ELR (cell line): ENCODE results near the gene CIAO3.
A peak's percentile ranks its signal among the peaks of the same experiment; 100 is the strongest.

Experiments
- DNase-seq: peaks from one replicate; pipeline ENCODE4 v3.0.0-alpha.2; 2015; ENCODE audit warnings: low read depth

CIAO3 gene

DNA sequence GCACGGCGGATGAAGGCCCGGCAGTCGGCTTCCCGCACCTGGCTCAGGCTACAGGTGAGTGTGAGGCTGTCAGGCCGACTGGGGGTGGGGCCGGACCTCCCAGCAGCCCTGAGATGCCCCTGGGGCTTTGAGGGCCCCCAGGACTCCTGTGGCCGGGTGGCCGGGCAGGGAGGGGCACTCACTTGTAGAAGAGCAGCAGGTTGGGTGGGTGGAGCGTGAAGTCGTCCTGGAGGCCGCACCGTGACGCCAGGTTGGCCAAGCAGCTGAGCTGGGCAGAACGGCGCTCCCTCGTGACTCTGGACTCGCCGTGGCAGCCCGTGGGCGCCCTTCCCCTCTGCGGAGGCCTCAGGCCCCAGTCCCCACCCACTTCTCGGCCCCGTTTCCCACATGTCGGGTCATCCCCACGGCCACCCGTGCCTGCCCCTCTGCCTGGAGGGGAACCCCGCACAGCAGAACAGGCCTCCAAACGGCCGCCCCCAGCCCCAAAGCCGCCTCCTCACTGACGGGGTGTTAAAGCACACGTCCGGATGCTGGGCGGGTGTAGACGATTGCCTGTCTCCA is 34.5 kb upstream of the CIAO3 start:
- no peak for DNase-seq

DNA sequence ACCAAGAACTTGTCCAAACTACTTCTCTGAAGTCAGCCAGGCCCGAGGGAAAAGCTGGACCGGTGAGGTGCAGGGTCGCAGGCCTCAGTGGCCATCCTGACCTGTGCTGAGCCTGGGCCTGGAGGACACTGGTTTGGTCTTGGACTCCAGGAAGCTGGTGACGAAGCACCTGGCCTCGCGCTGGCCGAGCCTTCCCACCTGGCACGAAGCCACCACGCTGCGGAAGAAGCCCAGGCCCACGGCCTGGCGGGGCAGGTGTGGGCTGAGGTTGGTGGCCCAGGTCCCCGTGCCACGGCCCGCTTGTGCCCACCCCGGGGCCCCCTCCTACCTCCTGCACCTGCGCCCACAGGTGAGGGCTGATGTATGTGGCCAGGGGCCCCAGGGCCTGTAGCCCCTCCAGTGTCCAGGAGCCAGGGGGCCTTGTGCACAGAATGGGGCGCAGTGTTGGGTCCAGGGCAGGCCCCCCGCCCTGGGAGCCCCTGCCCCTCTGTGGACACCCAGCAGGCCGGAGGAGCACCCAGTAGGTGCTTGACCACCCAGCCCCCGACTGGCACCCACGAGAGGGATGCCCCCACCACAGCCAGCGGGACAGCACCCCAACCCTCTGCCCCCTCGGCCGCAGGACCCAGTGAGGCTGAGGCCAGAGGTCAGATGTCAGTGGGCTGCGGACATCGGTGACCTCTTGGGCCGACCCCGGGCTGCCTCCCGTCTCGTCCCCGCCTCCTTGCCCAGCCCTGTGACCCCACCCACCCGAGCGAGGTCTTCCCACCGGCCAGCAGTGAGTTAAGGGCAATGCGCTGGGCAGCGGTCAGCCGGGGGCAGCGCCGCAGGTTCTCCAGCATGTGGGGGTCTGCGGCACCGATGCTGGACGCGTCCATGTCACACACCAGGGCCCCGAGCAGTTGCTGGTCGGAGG is 33.5 kb upstream of the CIAO3 start:
- no peak for DNase-seq

DNA sequence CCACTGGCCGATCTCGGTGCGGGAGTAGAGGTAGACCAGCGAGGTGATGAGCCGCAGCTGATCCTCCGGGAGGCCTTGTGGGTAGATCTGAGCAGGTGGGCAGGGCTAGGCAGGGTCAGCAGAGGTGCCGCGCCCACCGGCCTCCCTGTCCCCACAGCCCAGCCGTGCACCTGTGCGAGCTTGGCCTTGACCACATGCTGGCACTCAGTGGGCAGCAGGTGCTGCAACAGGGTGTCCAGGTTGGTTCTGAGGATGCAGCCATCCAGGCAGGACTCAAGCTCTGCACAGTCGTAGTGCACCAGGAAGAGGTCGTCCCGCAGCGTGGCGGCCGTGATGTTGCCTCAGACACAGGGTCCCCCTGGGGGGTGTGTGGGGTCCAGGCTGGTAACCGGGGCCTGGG is 32.2 kb upstream of the CIAO3 start:
- DNase-seq = no peak

DNA sequence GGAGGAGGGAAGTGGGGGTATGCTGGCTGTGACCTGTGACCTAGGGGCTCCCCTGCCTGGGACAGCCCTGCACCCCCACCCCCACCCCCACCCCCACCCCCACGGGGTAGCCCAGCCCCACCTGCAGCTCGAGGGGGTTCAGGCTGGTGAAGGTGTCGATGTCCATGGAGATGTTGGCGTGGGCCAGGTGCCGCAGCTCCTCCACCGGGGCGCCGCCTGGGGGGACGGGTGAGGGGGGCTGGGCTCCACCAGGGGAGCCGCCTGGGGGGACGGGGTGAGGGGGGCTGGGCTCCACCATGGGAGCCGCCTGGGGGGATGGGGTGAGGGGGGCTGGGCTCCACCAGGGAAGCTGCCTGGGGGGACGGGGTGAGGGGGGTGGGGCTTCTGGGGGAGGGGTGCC is 29.6 kb upstream of the CIAO3 start:
- no peak for DNase-seq

DNA sequence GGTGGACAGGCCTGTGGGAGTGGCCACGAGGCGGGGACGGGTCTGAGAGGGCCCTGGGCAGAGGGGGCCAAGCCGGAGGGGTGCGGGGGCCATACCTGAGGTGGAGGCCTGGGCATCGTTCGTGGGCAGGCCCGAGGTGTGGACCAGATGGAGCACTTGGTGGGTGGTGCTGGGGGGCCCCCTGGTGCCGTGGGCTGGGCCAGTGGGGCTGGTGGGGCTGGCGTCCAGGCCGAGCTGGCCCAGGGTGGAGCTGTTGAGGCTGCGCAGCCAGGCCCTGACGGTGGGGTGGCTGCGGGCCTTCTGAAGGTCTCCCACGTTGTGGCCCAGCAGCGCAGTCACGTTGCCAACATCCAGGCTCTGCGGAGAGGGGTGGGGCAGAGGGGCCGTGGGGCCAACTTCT is 29.1 kb upstream of the CIAO3 start:
- DNase-seq = no peak

DNA sequence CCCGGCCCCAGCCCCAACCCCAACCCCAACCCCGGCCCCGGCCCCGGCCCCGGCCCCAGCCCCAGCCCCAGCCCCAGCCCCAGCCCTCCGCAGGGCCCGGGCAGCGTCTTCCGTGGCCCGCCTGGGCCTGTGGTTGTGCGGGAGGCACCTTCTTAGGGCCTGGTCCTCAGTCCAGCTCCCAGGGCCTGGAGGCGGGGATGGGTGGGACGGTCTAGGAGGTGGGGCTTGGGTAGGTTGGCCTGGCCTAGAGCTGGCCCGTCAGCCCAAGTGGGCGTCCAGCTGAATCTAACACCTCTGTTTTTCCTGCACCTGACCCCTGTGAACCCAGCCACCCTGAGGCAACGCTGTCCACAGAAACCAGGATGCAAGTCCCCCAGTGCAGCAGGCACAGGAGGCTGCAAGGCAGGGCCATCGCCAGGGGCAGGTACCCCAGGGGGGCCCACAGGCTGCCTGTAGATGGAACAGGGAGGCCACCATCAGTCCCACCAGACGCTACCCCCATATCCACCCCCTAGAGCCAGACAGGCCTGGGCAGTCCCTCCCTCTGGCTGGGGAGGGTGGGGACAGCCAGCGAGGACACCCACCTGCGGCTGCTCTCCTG is 28.5 kb upstream of the CIAO3 start:
- no peak for DNase-seq

DNA sequence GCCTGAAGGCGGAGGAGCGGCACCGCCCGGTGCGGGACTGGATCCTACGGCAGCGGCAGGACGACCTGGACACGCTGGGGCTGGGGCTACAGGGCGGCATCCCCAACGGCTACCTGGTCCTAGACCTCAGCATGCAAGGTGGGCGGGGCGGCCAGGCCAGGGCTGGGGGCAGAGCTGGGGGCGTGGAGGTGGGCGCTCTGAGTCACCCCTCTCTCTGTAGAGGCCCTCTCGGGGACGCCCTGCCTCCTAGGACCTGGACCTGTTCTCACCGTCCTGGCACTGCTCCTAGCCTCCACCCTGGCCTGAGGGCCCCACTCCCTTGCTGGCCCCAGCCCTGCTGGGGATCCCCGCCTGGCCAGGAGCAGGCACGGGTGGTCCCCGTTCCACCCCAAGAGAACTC is 27.6 kb upstream of the CIAO3 start:
- DNase-seq = no peak

DNA sequence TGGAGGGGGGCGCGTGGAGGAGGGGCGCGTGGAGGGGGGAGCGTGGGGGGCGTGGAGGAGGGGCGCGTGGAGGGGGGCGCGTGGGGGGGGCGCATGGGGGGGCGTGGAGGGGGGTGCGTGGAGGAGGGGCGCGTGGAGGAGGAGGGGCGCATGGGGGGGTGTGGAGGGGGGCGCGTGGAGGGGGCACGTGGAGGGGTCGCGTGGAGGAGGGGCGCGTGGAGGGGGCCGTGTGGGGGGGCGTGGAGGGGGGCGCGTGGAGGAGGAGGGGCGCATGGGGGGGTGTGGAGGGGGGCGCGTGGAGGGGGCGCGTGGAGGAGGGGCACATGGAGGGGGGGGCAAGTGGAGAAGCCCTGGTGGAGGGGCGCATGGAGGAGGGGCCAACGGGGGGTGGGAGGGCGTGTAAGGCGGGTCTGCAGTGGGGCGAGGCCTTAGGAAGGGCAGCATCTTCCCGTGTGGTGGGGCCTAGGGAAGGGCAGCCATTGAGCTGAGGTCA is 27.0 kb upstream of the CIAO3 start:
- DNase-seq = no peak

DNA sequence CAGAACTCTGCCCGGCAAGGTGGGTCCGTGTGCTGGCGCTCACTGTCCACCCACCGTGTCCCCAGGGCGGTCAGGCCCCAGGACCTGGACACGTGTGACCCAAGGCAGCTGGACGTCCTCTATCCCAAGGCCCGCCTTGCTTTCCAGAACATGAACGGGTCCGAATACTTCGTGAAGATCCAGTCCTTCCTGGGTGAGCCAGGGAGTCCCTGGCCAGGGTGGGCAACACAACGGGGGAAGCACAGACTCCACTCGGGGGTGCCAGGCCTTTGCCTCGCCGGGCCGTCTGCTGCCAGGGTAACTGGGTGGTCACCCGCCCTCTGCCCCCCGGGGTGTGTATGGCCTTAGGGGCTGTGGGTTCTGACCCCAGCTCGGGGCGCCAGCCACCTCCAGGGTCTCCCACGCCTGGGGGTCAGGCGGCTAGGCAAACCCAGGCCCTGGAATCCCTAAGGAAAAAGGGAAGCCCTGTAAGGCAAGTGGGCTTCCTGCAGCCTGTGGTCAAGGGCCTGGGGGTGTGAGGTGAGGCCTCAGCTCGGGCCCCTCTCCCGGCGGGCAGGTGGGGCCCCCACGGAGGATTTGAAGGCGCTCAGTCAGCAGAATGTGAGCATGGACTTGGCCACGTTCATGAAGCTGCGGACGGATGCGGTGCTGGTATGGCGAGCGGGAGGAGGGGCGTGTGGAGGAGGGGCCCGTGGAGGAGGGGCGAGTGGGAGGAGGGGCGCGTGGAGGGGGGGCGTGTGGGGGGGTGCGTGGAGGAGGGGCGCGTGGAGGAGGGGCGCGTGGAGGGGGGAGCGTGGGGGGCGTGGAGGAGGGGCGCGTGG is 26.2 kb upstream of the CIAO3 start:
- DNase-seq = no peak

DNA sequence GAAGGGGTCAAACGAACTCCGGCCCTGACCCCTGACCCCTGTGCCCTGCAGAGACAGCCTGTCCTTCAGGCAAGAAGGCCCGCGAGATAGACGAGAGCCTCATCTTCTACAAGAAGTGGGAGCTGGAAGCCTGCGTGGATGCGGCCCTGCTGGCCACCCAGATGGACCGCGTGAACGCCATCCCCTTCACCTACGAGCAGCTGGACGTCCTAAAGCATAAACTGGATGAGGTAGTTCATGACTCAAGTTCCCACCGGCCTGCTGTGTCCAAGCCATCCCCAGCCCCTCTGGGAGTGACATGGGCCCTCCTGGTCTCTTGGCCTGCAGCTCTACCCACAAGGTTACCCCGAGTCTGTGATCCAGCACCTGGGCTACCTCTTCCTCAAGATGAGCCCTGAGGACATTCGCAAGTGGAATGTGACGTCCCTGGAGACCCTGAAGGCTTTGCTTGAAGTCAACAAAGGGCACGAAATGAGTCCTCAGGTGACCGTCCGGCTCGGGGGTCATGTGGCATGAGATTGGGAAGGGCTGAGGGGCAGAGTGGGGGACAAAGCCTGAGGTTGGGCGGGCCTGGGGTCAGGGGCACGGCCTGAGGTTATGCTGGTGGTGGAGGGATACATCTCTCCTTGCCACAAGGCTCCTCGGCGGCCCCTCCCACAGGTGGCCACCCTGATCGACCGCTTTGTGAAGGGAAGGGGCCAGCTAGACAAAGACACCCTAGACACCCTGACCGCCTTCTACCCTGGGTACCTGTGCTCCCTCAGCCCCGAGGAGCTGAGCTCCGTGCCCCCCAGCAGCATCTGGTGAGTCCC is 25.4 kb upstream of the CIAO3 start:
- no peak for DNase-seq

DNA sequence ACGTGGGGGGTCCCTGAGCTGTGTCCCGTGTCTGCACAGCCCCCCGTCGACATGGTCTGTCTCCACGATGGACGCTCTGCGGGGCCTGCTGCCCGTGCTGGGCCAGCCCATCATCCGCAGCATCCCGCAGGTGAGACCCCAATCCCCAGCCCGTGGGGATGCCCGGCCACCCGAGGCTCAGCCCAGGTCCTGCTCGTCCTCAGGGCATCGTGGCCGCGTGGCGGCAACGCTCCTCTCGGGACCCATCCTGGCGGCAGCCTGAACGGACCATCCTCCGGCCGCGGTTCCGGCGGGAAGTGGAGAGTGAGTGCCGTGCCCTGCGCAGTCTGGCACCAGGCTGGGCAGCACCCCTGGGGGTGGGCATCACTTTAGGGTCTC is 24.7 kb upstream of the CIAO3 start:
- DNase-seq = no peak

DNA sequence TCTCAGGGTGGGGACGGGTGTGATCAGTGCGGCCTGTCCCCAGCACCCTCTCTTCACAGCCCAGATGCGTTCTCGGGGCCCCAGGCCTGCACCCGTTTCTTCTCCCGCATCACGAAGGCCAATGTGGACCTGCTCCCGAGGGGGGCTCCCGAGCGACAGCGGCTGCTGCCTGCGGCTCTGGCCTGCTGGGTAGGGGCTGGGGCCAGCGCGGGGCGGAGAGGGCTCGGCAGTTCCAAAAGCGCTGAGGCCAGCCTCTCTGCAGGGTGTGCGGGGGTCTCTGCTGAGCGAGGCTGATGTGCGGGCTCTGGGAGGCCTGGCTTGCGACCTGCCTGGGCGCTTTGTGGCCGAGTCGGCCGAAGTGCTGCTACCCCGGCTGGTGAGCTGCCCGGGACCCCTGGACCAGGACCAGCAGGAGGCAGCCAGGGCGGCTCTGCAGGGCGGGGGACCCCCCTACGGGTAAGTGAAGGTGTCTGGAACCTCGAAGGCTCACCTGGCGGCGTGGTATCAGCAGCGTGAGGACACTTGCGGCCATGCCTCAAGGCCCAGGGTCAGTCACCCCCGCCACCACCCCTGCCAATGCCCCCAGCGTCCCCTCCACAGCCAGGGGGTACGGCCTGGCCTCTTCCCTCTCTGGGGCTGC is 24.2 kb upstream of the CIAO3 start:
- DNase-seq = no peak

DNA sequence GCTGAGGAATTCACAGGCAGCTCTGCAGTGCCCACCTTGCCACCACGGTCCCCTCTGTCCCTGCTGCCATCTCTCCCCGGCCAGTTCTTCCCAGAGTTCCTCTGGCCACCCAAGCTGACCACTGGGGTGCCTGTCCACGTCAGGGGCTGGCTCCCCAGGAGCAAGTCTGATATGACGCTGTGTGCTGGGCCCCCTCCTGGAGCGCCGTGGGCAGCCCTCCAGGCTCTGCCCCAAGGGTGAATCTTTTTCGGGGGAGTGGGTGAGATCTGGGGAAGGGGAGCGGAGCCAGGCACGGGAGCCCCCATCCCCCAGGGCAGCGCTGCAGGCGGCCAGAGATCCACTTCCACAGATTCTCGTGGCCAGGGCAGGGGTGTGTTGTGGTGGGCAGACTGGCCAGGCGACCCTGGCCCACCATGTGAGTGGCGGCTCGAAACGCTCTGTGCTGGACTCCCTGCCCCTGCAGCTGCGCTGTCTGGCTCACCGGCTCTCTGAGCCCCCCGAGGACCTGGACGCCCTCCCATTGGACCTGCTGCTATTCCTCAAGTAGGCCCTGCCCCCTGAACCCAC is 23.5 kb upstream of the CIAO3 start:
- no peak for DNase-seq

DNA sequence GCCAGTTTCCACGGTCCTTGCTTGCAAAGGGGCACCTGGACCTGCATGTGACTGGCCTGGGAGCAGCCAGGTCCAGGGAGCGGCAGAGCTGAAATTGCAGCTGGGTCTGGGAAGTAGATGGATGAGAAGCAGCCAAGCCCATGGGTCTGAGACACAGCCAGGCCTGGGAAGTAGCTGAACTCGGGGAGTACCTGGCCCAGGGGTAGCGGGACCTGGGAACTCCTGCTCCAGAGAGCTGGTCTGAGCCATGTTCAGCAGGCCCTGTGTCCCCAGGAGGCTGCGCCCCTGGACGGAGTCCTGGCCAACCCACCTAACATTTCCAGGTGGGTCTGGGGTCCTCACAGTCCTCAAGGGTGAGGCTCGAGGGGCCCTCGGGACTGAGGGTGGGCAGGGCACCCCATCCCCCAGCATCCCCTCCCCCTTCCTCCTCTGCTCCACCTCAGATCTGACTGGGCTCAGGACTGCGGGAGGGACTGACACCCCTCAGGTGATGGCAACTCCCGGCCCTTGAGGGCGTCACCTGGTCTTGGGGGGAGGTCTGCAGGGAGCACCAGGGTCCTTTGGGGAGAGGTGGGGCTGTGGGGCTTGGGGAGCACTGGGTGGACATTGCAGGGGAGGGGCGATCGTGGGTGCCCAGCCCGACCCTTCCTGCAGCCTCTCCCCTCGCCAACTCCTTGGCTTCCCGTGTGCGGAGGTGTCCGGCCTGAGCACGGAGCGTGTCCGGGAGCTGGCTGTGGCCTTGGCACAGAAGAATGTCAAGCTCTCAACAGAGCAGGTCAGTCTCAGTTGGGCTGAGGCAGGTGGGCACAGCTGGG is 22.8 kb upstream of the CIAO3 start:
- DNase-seq = no peak

DNA sequence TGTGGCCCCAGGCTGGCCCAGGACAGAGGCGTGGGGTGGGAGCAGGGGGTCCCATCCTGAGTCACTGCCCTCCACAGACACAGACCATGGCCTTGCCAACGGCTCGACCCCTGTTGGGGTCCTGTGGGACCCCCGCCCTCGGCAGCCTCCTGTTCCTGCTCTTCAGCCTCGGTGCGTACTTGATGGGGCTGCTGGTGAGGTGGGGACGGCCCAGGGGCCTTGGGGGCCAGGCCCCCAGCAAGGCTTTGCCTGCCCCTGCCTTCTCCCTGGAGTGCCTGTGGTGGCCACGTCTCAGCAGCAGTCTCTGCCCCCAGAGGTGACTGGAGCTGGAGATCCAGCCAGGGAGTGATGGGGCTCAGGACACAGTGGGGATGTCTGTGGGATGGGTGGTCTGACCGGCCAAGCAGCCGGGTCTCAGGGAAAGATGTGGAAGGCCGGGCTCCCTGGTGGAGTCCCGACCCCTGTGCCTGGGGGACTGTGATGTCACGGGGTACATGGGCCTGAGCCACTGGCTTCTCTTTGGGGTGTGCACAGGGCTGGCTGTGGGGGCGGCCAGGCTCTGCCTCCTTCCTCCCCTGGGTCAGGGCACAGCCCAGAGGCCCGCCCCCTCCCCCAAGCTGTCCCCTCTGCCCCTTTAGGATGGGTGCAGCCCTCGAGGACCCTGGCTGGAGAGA is 21.9 kb upstream of the CIAO3 start:
- DNase-seq = no peak

DNA sequence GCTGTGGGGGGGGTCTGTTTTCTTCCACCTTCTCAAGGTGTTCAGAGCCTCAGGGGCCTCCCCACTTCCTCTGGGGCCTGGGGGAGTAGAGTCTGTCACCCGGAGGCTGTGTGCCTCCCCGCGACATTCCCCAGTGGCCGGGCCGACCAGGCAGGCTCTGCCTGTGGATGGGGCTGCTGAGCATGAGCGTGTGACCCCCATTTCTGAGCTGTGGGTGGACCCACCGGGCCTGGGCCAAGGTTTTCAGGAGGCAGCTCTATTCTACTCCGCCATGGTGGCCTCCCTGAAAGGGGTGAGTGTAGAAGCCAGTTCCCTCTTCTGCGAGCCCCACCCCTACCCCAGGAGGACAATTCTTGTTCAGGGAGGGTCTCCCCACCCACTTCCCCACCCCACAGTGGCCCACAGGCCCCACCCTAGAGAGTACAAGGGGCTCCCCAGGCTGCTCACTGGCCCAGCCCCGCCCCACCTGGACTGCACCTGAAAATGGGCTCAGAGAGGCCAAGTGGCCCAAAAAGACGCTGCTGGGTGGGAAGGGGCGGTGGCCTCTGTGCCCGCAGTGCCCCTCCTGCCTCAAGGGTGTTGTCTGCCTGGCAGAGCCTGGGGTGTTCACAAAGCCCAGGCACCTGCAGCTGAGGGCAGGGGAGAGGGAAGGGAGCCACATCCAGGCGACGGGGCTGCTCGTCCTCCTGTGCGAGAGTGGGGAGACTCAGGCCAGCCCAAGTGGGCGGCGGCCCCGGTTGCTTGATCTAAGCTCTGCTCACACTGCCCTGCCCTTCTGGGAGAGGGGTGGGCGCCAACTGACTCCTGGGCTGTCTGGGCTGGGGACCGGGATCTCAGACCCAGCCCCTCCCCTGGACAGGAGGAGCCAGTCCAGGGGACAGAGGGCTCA is 21.1 kb upstream of the CIAO3 start:
- no peak for DNase-seq

DNA sequence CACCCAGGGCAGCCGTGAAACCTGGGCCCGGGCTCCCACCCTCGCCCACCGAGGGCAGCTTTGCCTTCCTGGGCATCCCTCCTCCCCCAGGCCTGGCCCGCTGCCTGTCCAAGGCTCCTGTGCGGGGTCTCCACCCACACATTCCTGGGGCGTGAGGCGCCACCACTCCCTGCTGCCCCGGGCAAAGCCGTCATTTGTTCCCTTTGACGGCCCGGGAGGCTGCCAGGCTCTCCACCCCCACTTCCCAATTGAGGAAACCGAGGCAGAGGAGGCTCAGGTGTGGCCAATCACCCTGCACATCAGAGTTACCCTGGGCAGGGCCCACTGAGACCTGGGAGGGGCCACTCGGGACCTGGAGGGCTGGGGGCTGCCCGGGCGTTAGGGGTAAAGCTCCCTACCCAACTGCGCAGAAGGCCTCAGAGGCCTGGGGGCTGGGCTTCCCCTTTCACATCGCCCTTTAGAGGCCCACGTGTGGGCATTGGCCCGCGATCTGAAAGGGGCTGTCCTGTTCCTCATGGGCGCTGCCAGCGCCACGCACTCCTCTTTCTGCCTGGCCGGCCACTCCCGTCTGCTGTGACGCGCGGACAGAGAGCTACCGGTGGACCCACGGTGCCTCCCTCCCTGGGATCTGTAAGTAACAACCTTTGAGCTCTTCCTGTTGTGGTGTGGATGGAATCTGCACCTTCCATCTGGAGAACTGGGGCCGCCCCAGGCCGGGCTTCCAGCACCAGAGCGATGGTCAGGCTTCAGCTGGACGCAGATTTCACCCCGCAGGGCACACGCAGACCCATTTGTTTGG is 19.9 kb upstream of the CIAO3 start, which contains the start of gene MSLN:
Gene MSLN (plus strand): TSS at position 190 of the 799 bp plus-strand sequence. CDS start 1,947 bp downstream, outside the sequence.
- DNase-seq = peak; percentile 77
